NCI-H2227 (cell line): ENCODE data around the gene PKNOX2.

Source experiments
- DNase-seq: peaks from one replicate; lab custom pipeline; 2025; ENCODE audit not compliant: unreplicated experiment; lab: John Stamatoyannopoulos, UW

The PKNOX2 gene

DNA sequence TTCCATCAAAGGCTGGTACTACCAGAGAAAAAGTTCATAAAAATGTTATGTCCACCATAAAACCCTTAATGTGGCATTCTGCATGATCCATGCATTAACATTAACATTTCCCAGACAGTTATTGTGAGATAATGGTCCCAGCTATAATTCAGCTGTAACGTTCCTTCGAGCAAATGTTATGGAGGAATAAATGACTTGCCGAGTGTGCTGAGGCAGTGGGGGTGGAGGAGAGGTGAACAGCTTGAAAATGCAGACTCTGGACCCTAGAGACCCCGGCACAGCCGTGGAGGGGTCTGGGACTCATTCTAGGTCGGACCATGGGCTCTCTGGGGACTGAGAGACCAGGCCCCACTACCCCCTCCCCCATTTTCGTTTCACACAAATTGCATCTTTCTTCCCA, 141.9 kb downstream of the PKNOX2 start:
- no peak for DNase-seq

DNA sequence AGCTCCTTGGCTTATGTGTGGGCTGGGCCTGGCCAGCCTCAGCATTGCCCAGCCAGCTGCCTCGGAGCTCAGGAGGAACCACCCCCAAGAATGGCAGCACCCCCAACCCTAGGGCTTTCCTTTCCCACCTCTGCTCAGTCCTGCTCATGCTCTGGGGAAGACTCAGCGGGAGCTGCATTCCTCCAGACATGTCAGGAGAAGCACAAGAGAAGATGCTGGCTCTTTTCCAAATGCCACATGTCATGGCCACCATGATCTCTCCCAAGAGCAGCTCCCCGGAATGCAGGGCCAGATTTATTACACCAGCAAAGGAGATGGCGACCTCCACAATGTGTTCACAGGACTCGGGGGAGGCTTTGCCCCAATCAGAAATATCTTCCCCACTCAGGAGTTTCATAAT, 143.7 kb downstream of the PKNOX2 start:
- DNase-seq = no peak

DNA sequence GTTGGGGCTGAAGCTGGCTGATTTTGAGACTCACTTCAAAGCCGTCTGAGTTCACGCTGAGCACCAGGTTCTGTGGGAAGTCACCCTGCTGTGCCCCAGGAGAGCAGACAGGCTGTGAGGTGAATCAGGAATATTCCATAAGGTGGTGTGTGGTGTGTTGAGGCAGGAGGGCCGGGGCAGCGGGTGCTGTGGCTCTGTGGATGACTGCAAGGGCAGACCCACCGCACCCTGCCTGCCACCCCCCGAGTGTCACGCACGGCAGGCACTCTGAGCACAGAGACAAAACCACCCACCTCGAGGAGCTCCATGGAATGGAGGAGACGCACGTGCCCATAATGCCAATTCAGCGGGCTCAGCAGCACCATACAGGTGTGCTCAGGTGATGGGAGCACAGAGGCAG, 147.8 kb downstream of the PKNOX2 start:
- no peak for DNase-seq

DNA sequence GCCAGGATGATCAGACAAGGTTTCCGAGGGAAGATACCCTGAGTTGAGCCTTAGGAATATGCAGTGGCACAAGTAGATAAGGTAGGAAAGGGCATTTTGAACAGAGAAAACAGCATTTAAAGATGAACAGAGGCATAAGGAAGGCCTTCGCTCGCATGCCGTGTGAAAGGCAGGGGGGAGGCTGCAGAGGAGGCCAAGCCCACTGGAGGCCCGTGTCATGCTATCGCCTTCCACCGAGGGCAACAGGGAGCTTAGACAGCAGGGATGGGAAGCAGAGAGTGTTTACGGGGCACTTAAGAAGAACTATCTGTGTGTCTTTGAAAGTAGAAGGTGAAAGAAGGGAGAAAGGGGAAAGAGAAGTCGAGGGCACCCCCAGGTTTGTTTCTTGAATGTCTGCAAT, 148.3 kb downstream of the PKNOX2 start:
- no peak for DNase-seq

DNA sequence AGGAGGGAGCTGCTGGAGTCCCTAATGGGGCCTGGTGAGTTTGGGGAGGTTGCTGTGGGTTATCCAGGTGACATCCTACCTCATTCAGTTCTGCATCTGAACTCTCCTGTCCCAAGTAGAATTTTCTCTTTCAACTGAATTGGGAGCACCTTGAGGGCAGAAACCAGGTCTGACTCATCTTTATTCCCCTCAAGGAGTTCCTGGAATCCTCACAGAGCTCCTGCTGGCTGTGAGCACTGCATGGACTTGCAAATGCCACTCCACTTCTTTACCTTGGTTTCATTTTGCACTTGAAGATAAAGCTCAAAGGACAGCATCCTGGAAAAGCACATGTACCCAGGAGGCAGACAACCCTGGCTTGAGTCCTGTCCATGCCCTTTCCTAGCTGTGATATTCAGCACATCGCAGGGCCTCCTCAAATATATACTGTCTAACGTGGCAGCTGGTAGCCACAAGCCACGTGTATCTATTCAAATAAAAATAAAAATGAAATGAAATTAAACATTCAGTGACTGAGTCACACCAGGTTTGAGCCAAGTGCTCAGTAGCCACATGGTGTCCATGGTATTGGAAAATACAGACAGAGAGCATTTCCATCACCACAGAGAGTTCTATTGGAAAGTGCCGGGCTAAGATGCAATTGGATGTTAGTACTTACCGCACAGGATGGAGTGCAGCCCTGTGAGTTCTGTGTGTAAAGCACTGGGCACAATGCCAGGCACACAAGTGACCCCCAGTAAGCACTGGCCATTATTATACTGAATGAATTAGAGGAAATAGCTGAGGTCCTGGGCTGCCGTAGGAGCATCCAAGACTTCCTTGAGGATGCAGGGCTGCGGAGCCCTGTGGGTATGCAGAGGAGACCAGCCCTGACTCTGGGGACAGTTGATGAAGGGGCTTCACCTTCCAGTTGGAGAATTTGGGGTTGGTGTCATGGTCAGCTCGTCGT, 149.0 kb downstream of the PKNOX2 start:
- DNase-seq = no peak

DNA sequence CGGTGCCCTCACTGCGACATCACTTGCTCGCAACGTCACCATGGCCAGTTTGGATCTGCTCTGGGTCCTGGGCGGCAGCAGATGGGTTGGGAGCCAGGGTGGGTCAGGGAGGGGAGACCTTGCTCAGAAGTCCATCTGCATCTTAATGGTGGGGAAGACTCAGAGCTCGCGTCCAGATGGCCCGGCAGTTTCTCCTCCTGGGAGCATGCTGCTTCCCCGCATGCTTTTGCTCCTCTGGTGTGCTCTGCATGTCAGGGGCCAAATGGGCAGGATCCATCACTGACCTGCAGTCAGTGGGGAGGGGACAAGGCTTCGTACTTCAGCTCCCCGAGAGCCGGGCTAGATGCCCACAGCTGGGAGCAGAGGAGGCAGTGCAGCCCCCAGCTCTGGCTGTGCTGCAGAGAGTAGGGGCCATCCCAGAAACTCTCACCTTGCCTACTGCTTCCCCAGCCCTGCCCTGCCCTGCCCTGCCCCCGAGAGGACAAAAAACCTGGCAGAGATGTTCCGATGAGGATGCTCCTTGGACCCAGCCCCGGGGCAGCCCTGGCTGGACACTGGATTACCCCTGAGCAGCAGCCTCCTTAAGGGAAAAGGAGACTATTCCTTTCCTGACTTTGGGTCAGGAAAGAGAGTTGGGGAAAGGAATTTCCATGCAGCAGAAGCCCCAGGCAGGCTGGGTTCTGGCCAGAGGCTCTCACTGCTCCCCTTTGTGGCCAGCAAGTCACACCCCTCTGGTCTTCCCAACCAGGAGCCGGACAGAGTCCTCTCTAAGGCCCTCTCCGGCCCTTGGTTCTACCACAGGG, 149.9 kb downstream of the PKNOX2 start:
- no peak for DNase-seq

DNA sequence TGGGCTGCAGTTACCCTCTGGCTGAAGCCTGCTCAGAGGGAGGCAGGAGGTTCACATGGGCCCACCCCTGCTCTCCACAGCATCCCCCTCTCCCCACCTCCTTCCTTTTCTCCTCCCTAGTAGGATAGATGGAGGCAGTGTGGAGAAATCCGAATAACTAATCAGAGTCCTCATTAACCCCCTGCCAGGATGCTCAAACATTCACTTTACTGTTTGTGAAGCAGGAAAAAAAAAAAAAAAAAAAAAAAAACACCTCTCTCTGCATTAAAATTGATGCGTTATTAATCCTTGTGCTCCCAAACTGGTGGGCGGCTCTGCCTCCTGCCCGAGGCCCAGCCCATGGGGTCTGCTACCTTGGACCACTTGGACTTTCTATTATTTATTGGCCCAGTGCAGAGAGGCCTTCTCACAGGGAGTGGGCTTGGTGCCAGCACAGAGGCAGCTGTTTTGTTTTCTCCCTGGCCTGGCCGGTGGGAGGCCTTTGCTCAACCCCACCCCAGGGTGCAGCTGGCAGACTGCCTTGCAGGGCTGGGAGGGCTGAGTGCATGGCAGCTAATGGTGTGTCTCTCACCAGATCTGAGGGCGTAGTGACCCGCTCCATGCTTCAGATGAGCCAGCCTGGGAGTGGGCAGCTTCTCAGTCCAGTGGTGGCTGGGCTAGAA, 150.7 kb downstream of the PKNOX2 start:
- no peak for DNase-seq

DNA sequence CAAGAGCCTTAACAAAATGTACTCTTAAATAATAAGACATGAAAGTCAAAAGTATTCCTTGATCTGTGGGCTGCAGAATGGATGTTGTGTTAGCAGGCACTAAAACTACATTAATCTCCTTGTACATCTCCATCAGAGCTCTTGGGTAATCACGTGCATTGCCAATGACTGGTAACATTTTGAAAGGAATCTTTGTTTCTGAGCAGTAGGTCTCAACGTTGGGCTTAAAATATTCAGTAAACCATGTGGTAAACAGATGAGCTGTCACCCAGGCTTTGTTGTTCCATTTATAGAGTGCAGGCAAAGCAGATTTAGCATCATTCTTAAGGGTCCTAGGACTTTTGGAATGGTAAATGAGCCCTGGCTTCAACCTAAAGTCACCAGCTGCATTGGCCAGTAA, 152.9 kb downstream of the PKNOX2 start:
- DNase-seq = no peak

DNA sequence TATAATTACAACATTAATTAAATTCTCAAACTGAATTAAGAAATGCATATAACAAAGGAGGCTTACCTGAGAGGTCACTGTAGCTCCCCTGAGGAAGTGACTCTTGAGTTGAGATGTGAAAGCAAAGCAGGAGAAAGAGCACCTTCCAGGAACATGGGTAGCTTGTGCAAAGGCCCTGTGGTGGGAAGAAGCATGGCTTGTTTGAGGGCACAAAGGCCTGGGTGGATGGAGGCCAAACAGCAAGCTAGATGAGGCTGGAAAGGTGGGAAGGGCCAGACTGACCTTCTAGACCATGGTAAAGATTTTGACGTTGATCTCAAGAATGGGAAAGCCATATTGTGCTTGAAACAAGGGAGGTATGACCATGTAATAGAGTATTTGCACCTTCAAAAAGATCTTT, 155.1 kb downstream of the PKNOX2 start:
- DNase-seq = no peak

DNA sequence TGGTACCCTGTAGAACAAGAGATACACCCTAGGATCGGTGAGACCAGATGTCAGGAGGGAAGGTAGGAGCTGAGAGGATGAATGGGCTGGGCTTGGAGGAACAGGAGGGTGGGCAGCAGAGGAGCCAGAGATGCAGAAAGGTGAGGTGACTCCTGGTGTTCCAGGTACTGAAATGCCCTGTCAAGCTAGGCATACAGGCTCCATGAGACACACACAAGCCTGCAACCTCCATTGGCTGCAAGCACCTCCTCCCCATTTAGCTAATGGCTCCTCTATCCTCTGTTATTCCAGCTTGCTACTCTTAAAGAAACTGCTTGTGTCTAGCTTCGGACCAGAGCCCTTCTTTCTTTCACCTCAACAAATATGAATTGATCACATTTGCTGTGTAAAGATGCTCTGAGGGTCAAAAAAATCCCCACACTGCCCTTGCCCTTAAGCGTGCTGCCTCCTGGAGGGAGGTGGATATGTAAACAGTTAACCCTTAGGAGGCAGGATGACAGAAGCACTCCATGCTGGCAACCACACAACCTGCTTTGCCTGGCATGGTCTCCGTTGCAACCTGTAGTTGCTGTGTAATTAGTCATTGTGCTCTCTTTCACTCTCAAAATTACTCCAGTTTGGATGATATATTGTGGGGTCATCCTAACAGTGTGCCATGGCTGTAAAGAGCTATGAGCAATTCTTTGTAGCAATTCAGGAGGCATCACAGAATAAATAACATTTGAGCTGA, 156.0 kb downstream of the PKNOX2 start:
- DNase-seq = peak; percentile 7

DNA sequence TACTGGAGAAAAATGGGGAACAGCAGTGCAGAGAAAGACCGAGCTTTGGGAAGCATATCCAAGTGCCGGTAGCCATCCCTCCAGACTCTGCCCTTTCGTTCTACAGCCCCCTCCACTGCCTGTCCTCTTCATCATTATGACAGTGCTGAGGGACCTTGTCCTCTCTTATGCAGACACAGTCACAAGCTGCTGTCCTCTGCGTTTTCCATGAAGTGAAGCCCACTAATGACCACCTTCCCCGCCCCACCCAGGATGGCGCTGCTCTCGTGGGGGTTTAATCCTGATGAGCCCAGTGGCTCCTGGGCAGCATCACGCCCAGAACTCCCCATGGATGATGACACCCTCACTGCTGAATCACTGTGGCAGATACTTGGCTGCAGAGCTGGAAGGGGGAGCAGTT, 157.7 kb downstream of the PKNOX2 start:
- DNase-seq = no peak

DNA sequence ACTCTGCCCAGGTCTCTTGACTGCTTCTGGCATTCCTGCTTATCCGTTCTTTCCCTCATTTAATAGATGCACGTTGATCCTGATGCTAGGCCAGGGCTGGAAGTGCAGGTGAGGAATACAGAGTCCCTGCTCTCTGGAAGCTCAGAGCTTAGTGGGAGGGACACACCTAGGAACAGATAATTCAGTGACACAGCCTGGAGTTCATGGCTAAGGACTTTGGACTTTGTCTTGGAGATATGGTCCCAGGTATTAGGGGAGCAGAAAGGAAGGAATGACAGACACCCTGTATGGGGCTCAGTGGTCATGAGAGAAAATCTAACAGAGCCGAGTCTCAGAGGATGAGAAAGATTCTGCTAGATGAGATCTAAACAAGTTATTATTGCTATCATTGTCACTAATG, 160.6 kb downstream of the PKNOX2 start:
- no peak for DNase-seq

DNA sequence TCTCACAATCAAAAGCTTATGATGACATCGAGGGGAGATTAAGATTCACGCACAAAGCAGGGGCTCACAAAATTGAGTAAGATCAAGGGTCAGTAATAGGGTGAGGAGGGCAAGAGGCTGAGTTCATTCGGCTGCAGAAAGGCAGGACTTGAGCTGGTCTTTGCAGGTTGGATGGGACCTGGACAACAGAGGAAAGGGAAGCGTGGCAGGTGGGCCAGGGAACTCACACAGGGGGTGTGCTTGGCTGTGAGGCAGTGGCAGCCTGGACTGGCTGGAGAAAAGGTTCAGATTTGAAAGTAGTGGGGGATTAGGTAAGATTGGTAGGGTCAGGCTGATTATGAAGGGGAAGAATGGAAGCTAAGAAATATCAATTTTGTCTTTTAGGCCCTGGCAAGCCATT, 161.6 kb downstream of the PKNOX2 start:
- DNase-seq = no peak

DNA sequence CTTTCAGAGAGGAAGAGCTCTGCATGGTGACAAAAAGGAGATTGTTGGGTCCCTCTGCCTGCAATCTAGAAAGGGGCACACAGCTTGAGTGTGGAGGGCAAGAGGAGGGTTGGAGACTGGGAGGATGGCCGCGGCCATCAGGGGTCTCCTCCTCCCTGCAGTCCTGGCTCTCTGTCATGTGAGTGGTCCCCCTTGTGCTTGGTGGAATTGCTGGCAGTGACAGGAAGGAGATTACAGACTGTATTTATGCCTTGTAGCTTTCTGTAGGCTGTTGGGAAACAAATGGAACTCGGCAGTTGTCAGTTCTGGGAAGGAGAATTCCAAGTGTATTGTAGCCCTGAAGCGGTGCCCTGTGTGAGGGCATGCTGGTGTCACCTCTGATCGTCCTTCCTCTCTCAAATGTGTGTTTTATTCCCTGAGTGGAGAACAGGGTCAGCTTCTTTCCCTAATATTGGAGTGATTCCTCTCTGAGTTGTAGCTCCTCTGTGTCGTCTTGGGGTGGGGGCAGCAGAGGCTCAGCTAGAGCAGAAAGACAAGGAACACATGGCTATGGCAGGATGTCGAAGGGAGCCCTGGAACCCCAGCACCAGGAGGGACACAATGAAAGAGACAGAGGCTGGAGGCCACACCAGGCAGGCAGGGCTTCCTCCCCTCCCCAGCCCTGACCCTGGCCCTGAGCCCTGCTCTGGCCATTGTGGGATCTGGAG, 163.1 kb downstream of the PKNOX2 start:
- no peak for DNase-seq

DNA sequence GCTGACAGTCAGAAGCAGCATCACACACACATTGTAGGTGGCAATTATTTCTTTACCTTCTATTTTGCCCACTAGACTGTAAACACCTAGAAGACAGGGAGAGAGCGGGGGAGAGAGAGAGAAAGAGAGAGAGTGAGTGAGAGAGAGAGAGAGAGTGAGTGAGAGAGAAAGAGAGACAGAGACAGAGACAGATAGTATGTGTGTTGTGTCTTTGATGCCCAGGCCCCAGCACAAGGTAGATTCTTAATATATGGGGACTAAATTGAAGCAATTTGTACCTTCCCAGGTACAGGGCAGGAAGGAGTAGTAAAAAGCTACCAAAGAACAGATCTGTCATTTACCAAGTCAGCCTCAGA, 163.7 kb downstream of the PKNOX2 start:
- DNase-seq = no peak

DNA sequence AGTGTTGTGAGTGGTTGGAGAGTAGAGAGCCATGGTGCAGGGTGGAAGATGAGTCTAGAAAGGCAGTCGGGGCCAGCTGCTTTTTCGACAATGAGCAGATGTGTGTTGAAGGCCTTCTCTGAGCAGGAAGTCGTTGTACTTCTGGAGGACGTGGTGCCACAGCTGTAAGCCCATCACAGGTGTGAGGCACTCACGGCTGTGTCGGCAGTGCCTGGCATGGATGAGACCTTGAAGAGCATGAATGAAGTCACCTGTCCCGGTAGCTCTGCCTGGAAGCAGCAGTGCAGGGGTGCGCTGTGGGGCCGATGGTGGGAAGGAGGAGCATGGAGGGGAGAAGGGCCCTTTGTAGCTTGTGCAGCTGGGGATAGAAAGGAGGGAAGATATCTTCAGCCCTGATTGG, 165.2 kb downstream of the PKNOX2 start:
- no peak for DNase-seq

DNA sequence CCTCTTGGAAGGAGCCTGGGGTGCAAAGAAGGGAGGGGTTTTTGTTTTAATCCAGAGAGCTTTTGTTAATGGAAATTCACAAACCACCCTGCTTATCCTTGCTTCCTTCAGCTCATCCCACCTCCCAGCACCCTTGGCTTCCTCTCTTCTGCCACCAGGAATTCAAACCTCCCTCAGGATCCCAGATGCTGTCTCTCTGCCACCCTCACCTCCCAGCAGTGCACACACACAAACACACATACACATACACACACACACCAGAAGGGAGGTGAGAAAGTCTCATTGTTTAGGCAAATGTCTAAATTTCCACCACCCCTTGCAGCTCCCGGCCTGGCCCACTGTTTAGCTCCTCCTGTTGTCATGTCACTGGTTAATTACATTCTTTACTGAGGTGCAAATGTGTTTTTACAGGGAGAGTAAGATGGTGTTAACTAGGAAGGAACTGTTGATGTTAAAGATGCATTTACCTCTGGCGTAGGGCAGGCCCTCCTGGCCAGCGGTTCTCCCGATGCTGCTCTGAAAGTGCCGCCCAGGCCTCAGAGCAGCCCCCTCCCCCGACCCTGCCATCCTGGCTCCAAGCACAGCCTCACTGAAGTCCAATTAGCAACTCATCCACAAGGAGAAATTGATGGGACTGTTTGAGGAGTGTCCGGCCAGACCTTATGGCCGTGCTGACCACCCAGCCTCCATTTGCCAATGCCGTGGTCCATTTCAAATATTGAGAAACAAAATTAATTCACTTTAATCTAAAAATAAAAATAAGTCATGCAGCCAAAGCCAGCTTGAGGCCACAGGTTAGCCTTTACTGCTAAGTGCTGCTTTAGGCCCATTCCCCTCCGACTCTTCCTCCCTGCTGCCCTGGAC, 166.1 kb downstream of the PKNOX2 start:
- DNase-seq = no peak

DNA sequence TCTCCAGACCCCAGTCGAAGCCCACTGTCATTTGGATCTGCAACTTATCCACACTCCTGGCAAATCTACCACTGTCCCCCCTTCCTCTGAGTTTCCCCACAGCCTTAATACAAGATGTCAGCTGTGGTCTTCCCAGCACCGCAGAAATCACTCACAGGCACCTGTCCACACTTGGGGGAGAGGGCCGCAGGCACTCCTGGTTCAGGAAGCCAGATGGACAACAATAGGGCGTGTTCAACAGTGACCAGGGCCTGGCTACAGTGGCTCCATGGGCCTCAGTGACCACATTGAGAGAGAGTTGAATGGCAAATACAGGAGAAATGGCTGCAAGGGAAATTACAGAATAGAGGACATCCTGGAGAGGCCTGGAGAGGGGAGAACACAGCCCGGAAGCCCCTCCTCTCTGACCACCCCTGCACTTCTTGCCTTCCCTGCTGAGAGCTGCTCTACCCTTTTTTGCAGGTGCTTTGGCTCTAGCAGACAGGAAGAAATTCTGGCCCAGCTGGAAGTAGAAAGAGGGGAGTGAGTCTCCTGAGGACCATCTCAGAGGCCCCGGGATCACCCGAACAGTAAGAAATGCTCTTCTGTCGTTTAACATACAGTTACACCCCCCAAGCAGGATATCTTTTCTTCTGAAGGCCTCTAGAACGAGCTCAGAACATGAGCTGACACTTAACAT, 166.9 kb downstream of the PKNOX2 start:
- no peak for DNase-seq

DNA sequence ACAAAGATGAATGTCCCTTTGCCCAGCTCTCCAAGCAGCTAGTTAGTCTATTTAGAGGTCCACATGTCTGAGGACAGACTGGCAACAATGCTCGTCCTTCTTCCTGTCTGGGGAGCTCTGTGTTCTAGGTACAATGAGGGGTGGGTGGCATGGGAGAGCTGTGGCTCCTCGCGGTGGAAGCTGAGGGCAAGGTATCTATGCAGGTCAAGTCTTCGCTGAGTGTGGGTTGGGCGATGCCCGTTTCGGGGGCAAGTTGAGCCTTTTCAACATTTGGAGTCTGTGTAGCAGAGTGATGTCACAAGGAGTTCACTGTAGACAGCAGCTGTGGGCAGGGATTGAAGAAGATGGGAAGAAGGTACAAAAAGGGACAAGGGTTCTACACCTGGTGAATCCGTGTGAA, 168.3 kb downstream of the PKNOX2 start:
- no peak for DNase-seq
